Cardiac ventricle fibroblast (primary cell): ENCODE results near the gene HAVCR2. TPM values are rescaled to one million over a fixed set of nuclear protein-coding genes. Genes with fewer than 3 reads are reported as not detected.

ENCODE experiments used
- total RNA-seq: library from RNA; depleted of rRNA; stranded (reverse); fragments of >200 nt; gene quantifications from 2 replicates; pipeline ENCODE4 v1.2.3, GENCODE V29; 2015

The HAVCR2 gene
- 0.39 and 0.75 TPM in 2 replicates for total RNA-seq

GRCh38 chr5:157108976-157109375 lies at the start of gene HAVCR2:
Gene HAVCR2, minus strand, starts transcription at chr5:157109044. Its CDS starts 61 bp downstream, at chr5:157108983.

DNA sequence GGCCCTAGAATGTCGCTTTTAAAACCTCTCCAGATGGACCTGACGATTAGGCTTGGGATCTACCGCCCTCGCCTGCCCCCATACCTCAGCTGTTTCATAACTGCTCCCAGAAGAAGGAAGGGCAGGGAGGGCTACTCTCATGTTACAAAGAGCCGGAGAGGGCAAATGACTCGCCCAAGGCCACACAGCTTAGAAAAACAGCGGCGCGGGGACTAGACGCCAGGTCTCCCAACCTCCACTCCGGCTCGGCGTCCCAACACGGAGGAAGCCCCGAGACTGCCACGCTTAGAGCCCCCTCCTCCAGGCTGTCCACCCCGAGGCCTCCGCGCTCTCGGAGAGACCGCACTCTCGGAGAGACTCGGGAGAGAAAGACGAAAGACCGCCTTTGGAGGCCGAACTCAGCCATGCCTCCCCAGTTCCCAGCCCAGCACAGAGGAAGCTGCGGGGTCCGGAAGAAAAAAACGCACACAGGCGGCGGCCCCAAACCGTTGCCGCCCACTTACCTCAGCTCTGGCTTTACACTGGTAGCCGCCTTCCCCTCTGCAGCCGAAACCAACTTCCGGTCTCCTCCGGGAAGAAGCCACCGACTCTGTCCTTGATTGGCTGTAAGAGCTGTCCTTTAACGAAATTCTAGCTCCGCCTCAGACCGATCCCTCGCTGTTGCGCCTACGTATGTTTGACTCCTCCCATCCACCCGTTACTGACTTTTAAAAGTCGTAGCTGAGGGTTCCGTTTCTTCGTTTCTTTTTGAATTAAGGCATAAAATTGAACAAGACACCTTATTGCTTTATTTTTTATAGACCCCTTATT lies 33.7 kb upstream of the HAVCR2 start, which contains the start of gene MED7:
Gene MED7, minus strand, starts transcription at position 549 of the 810 bp plus-strand sequence. CDS start 3,434 bp downstream, outside the sequence.

DNA sequence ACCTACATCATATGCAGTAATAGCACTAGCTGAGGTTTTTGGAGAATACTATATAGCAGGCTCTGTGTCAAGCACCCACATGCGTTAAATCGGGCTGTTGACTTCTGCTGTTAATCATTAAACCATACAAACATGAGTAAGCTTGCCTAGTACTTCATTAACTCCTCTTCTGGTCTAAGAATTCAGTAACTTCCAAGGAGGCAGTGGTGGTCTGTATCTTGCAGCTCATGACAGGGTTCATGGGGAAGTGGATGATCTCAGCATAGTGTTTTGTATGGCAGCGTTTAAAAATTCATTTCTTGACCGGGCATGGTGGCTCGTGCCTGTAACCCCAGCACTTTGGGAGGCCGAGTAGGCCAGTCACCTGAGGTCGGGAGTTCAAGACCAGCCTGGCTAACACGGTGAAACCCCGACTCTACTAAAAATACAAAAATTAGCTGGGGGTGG lies 49.7 kb downstream of the HAVCR2 start, which contains the start of gene HAVCR1:
Gene HAVCR1, minus strand, starts transcription at position 24 of the 447 bp plus-strand sequence. CDS start 1,173 bp downstream, outside the sequence.

Other genes with a start within 250 kb of the HAVCR2 start
- not detected in 2 replicates for gene TIMD4, start 145.8 kb downstream of the HAVCR2 start, total RNA-seq
- not detected in 2 replicates for gene HAVCR1, start 49.9 kb downstream of the HAVCR2 start, total RNA-seq
- gene MED7, start 33.8 kb upstream of the HAVCR2 start, total RNA-seq: 9.7 and 16.6 TPM in 2 replicates
- not detected in 2 replicates for gene GARIN3, start 57.2 kb upstream of the HAVCR2 start, total RNA-seq
- gene ITK, start 71.8 kb upstream of the HAVCR2 start, total RNA-seq: not detected in 2 replicates
- gene CYFIP2, start 157.1 kb upstream of the HAVCR2 start, total RNA-seq: 1.4 and 4.5 TPM in 2 replicates